22Rv1 (cell line): ENCODE data around the gene L2HGDH.
A peak's percentile ranks its signal among the peaks of the same experiment; 100 is the strongest.

ENCODE experiments used
- H3K27ac ChIP-seq: fragments of 450-650 bp; 2 replicates; pipeline ENCODE4 v1.5.1; 2017
- ZFX ChIP-seq: fragments of 450-650 bp; IDR thresholded peaks from 2 replicates; pipeline ENCODE4 v1.6.1; 2017; ENCODE audit warnings: antibody characterized with exemption, borderline replicate concordance
- TF ChIP-seq, protein P1 (sequence below): fragments of 450-650 bp; IDR thresholded peaks from 2 replicates; pipeline ENCODE4 v1.5.1; 2017; ENCODE audit warnings: mild to moderate bottlenecking

L2HGDH gene

GRCh38 chr14:50230701-50231474 lies 81.1 kb downstream of the L2HGDH start:
- H3K27ac ChIP-seq = peak overlapping the region; percentile 88

DNA sequence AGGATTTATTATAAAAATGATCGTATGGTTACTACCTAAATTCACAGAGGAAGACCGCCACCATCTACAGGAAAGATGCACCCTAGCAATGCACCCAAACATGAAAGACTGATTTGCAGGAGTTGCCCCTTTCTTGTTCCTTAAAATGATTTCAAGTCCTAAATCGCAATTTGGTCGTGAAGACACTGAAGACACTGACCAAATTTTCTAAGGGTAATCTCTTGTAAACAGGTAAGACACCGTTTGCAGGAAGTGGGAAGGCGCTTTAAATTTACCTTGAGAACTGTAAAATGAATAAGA lies 81.7 kb downstream of the L2HGDH start:
- H3K27ac ChIP-seq = peak overlapping the region; percentile 88
- no peak for TF ChIP-seq ZFX
- TF ChIP-seq, protein P1, sequence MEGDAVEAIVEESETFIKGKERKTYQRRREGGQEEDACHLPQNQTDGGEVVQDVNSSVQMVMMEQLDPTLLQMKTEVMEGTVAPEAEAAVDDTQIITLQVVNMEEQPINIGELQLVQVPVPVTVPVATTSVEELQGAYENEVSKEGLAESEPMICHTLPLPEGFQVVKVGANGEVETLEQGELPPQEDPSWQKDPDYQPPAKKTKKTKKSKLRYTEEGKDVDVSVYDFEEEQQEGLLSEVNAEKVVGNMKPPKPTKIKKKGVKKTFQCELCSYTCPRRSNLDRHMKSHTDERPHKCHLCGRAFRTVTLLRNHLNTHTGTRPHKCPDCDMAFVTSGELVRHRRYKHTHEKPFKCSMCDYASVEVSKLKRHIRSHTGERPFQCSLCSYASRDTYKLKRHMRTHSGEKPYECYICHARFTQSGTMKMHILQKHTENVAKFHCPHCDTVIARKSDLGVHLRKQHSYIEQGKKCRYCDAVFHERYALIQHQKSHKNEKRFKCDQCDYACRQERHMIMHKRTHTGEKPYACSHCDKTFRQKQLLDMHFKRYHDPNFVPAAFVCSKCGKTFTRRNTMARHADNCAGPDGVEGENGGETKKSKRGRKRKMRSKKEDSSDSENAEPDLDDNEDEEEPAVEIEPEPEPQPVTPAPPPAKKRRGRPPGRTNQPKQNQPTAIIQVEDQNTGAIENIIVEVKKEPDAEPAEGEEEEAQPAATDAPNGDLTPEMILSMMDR = no peak

More at GRCh38 chr14:50230701-50231474, 81.1 kb downstream of the L2HGDH start:
- TF ChIP-seq, protein P1 = no peak
- TF ChIP-seq ZFX = no peak

DNA sequence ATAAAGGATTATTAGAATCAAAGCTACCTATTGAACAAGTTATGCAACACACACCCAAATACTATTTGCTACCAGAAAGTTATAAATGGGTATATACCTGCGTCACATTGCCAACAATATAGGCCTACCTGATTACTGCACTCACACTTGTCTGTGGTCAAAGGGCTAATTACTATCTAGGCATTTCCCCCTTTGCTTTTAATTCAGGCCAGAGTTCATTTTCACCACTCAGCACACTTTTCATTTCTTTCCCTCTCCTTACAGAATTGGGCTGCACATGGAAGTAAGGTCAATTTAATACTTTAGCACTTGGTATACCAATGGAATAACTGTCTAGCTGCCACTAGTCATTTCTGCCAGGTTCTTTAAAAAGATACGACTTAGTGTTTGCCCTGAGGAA lies 82.3 kb downstream of the L2HGDH start:
- no peak overlapping the region for H3K27ac ChIP-seq
- TF ChIP-seq, protein P1 = no peak
- TF ChIP-seq ZFX = no peak

- H3K27ac ChIP-seq = no peak overlapping the region
- TF ChIP-seq, protein P1 = no peak
- no peak for TF ChIP-seq ZFX
These were observed 83.7 kb downstream of the L2HGDH start for GRCh38 chr14:50228313-50228712.

GRCh38 chr14:50225974-50226297 lies 86.1 kb downstream of the L2HGDH start:
- TF ChIP-seq, protein P1 = no peak
- TF ChIP-seq ZFX = no peak
- H3K27ac ChIP-seq = peak overlapping the region; percentile 44

GRCh38 chr14:50225067-50225973 lies 86.7 kb downstream of the L2HGDH start:
- peak overlapping the region; percentile 44 for H3K27ac ChIP-seq
- TF ChIP-seq, protein P1 = no peak
- TF ChIP-seq ZFX = no peak
